ENCODE results near the gene SERPINI1.

GRCh38 chr3:167712445-167712844 lies 23.1 kb upstream of the SERPINI1 start:
- TF ChIP-seq CTCF (IDR thresholded peaks at IDR 0.05 in 8 of 11, conservative IDR thresholded peaks at IDR 0.05 in 3 of 11) = no peak
- no peak for TF ChIP-seq POLR2AphosphoS5 (IDR thresholded peaks at IDR 0.05)

All from spleen (tissue), 7 donors.